GM23248 (cell line): ENCODE data around the gene NAT8.

Source experiments
- EZH2 ChIP-seq: fragments of 200-600 bp; sonication (generic); IDR thresholded peaks from 2 replicates; pipeline ENCODE4 v1.6.1; 2018; ENCODE audit warnings: antibody characterized with exemption, mild to moderate bottlenecking; ENCODE audit not compliant: insufficient read depth, poor library complexity, severe bottlenecking
- EZH2phosphoT487 ChIP-seq: fragments of 200-600 bp; sonication (generic); IDR thresholded peaks from 2 replicates; pipeline ENCODE4 v1.6.1; 2018; ENCODE audit warnings: antibody characterized with exemption, moderate library complexity, mild to moderate bottlenecking, low read depth; ENCODE audit not compliant: insufficient read depth

DNA sequence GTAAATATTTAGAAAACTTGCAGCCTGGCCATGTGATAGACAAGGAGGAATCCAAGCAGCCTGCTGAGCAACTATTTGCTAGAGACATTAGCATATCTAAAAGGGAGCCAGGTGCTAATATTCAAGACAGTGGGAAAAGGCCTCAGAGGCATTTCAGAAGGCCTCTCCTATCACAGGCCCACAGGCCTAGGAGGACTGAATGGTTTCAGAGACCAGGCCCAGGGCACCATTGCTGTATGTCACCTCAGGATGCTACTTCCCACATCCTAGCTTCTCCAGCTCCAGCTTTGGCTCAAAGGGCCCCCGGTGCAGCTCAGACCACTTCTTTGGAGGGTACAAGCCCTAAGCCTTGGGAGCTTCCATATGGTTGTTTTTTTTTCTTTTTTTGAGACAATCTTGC, 3.8 kb downstream of the NAT8 start:
- TF ChIP-seq EZH2: no peak
- TF ChIP-seq EZH2phosphoT487: no peak
